ENCODE data around the gene RNF169.

Gene RNF169

DNA sequence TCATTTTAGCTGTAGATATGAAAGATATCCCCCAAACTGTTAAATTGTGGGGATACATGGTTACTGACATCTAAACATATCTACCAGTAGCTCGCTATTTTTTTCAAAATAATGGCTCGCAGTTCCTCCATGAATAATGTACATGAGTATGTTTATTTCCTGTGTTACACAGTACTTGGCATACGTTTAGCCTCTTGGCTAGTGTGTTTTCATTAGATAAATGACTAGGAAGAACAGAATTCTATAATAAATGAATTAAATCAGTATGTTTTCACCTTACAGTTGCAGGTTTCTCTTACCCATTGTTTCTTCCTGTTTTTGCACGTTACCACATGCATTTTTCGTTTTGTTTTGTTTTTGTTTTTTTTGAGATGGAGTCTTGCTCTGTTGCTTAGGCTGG lies 21.8 kb downstream of the RNF169 start:
- DNase-seq = no peak

DNA sequence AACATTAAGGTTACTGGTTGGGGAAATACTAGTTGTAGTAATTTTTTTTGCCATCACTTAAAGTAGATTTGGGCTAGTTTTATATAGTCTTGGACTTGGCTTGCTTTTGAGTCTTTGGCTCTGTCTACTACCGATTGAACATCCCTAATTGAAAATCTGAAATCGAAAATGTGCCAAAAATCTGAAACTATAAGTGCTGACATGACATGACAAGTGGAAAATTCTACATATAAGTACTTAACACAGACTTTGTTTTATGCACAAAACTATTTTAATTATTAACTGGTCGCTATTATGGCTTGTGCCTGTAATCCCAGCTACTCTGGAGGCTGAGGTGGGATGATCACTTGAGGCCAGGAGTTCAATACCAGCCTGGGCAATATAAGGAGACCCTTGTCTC lies 22.5 kb downstream of the RNF169 start:
- no peak for DNase-seq

DNA sequence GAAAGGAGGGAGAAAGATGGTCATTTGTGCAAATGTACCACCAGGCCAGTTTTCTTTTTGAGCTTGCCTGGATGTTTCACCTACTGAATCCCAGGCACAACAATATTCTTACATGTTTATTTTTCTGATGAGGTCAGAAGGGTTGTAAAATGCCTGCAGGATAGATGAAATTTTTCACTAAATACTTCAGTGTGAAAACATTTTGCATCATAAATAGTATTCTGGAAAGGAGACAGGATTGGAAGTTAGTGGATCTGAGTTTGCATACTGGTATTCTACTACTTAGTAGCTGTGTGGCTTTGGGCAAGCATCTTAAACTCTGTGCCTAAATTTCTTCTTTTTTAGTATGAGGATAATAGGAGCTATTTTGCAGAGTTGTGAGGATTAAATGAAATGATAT lies 24.8 kb downstream of the RNF169 start:
- no peak for DNase-seq

DNA sequence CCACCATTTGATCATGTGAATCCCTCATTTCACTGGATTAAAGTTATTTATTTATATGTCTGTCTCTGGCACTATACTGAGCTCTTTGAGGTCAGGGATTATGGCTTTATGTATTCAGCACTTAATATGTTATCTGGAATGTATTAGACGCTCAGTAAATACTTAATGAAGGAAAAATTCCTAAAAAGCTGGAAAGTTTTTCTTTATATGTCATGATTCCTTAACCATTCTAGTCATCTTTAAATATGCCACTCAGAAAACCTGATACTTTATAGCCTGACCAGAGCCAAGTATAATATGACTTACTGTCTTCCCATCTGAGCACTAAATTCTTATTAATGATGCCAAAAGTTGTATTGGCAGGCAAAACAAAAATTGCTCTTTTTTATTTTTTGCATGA lies 27.1 kb downstream of the RNF169 start:
- DNase-seq = no peak

DNA sequence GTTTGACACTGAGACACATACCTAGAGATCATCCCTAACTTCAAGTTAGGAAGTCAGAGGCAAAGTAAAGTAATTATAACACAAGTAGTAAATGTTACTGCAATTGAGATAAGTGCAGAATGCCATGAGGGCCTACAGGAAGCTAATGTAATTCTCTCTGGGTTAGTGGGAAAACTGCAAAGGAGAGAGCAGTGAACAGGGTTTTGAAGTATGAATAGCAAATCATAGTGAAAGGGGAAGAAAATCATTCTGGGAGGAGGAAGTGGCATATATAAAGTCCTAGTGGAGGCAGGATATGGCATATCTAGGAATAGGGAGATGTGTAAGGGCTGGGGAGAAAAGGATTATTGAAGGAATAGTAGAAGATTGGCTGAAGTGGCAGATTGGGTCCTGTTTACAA lies 27.9 kb downstream of the RNF169 start:
- no peak for DNase-seq

DNA sequence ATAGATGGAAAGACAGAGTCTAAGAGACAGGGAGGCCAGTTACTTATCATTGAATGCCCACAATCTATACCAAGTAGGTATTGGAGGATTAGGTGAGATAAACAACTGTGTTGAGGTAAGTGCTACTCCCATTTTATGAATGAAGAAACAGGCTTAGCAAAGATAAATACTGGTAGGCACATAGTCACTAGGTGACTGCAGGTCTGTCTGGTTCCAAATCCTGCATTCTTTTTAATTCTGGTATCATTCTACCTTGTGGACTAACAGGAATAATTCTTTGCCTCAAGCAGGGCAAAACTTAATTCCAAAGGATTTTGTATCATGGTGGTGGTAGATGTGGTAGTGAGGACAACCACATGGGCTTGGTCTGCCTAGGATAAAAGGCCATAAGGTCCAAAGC lies 28.4 kb downstream of the RNF169 start:
- DNase-seq = no peak

DNA sequence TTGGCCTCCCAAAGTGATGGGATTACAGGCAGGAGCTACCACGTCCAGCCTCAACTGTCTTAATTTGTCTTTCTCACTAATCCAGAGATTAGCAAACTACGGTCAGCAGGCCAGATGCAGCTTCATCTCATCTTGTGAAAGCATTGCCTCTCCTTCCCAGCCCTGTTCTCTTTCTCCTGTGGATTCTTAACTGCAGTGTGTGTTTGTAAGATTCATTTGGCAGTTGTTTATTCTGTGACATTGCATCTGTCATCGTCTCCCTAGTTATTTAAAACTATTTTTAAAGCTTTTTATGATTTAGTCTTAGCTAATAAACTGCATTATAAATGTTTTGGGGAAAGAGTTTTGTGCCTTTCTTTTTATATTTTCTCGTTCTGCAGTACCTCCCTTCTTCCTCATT lies 29.2 kb downstream of the RNF169 start:
- no peak for DNase-seq

DNA sequence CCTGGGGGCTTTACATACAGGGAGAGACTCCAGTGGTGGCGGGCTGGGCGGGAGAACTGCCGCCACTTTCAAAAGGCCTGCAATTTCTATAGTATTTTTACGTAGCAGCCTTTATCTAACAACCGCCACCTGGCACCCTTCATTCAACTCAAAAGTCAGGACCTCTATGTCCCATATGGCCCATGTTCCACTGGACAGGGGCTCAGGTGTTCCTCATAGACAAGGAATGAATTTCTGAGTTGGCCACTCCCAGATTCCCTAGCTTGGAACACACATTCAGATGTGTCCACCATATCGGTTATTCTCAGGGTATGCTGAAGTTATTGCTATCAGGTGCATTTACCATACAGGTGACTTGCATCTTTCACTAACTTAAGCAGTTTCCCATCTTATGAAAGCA lies 29.9 kb downstream of the RNF169 start:
- DNase-seq = no peak

DNA sequence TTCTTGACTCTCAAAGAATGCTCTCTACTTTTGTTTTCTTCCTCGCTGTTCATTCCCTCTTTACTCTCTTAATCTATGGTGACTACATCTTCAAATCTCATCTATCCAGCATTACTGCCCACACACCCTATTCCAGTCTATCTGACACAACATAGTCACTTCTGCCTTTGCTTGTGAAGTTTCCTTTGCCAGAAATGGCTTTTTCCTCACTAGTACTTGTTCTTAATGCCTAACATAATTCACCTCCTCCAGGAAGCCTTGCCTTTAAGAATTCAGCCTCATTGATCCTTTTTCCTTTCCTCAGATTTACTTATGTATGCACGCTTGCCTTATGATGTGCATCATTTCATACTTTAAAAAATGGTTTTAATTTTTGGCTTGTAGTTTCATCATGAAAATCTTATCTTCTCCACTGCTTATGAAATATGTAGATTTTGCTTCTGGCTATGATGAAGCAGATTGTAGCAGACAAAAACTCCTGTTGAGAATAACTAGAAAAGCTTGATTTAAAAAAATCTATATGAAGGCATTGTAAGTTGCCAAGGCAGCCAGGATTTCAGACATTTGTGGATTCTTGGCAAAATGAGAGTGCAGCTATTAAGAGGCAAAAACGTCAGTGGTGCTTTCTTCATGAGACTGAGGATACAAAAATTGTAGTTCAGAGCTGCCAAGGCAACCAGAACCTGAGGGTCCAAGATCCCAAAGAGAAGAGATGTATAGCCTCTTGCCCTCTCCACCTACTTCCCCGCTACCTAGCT lies 31.8 kb downstream of the RNF169 start:
- no peak for DNase-seq

DNA sequence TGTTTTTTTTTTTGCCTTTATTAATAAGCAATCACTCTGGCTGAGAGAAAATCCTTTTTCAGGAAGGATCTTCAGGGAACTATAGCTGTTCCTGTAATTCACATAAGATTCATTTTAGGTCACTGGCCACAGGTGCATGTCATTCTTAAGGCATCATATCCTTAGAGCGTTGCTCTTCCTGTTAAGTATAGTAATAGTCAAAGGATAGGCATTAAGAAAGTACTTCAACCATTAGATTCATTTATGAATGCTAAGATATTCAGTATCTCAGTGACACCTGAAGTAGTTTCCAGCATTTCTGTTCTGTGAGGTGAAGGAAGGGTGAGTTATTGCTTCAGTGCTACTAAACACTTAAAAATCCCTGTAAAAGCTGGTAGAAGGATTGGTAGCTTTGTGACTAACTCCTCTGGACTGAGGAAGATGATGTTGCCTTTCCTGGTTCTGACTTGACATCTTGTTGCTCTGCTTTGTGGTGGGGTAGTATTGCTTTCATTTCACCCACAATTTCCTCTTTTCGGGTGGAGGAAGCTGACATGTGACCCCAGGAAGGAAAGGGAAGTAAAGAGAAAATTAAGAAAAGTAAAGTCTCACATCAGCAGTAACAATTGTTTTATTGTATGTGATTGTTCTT lies 34.7 kb downstream of the RNF169 start:
- no peak for DNase-seq

DNA sequence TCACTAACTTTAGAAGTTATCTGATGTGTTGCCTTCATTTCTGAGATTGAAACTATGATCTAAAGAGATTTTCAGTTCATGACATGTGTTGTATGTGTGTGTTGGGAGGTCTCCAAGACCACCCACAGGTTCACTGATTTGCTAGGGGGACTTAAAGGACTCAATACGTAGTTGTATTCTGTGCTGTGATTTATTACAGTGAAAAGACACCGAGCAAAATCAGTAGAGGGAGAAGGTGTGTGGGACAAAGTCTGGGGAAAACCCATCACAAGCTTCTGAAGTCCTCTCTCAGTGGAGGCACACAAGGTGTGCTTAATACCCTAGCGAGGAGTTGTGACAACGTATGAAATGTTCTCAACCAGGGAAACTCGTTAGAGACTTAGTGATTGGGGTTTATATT lies 35.6 kb downstream of the RNF169 start:
- no peak for DNase-seq

DNA sequence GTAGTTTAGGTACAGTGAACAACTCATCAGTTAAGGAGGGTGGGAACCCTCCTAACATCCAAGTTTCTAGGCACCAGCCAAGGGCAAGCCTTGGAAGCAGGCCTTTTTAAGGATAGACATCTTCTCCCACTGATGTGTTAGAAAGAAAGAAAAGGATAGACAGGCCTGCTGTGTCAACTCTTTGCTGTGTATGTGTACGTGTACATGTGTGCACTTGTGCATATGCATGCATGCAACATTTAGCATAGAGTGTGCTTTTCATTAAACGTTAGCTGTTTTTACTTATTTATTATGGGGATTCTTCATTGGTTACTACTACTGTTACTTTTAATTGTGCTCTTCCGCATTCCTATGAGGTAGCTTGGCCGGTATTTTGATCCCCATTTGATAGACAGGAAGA lies 36.1 kb downstream of the RNF169 start:
- DNase-seq = no peak

DNA sequence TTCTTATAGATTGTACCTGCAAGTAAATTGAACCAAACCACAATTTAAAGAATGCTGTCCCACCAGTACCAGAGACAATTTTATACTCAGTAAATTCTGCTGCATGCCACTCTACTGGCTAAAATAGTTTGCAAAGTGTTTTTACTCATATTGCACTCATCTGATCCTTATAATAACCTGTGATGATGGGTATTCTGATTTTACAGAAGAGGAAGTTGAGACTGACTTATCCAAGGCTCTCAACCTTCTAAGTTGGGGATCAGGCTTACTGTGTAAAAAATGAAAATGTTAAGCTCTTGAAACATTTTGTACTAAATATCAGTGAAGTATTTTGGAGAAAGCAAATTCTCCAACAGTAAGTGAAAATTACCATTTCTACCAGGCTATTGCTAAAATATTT lies 37.9 kb downstream of the RNF169 start:
- no peak for DNase-seq

DNA sequence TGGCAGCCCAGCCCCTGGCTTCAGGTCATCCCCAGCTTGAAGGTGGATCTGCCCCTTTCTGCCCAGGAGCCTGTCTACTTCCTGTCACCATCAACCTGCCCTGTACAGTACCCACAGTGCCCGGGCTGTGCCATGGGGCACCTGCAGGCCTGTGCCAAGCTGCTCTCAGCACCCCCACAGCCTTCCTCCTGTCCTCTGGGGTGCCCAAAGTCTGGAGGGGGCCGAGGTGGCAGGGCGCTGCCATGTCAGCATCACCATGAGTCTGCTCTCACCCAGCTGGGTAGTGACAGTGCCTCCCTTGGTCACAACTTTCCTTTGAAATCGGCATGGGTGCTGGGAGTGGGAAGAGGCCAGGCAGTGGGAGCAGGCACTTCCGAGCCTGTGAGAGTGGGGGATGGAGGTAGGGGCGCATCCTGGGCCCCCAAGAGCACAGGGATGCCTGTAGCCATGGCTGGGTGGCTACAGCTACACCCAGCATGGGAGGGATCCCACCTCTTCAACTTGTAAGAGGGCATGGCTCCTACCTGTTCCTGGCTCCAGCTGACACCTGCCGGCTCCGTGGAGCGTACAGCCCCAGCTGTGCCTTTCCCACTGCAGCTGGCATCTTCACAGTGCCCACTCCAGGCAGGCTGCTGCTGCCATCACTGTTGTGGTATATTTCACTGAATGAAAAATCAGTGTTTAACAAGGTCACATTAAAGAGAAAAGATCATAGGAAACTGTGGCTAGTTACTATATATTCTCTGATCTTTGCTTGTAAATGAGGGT lies 42.9 kb downstream of the RNF169 start:
- DNase-seq = no peak

DNA sequence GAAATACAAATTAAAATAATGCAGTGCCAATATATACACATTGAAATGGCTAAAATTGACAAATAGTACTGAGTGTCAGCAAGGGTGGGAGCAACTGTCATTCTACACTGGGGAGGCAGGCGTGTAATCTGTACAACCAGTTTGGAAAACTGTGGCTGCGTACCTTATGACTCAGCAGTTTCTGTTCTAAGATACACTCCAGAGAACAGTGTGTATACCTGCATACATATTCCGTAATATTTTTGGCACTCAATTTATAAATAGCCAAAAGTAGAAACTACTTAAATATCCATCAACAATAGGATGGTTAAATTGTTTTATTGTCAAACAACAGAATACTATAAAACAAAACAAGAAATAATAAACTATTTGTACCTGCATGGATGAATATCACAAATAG lies 57.6 kb downstream of the RNF169 start:
- no peak for DNase-seq

DNA sequence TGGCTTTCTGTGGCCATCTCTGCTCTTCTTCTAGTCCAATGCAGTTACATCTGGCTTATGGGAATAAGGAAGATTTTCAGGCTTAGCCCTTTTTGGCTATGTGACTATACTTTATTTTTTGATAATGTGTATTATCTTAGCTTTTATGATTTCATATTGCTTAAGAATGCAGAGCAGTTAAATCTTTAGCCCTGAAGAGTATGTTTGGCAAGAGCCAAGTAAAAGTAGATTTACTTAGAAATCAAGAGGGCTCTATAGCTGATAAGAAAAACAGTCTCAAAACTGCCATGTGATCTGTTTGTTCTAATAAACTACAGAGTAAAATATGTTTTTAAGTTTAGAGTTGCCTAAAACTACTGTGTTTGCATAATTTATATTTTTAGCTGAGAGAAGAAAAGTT lies 61.2 kb downstream of the RNF169 start:
- no peak for DNase-seq

DNA sequence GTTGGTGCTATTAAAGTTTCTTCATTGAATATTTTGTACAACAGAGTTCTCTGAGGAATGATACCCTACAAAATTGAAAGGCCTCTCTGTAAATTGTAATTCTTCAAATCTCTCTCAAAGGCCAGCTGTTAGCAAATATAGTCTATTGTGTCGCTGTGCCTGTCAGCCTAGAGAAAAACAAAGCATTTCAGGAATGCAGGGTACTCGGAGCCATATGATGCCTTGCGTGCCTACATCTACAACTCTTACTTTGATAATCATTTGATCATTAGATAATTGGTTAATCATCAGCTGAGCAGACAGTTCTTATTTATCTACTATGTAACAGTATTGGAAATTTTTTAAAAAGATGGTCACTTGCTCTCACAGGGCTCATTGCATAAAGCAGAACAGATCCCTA lies 67.3 kb downstream of the RNF169 start:
- DNase-seq = no peak

DNA sequence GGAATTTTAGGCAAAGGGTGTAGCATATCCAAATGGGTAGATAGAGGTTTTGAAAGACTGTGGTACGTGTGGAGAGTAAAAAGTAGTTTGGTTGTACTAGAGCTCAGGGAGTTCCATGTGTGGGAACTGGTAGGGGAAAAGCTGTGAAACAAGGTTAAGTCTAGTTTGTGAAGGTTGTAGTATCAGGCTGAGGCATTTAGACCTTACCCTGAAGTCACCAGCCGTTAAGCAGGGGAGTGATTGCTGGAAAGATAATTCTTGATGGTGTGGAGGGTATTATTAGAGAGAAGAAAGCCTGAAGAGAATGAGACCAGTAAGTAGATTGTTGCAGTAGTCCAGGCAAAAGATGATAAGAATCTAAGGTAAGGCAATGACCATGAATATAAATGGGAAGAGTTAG lies 68.0 kb downstream of the RNF169 start:
- no peak for DNase-seq

DNA sequence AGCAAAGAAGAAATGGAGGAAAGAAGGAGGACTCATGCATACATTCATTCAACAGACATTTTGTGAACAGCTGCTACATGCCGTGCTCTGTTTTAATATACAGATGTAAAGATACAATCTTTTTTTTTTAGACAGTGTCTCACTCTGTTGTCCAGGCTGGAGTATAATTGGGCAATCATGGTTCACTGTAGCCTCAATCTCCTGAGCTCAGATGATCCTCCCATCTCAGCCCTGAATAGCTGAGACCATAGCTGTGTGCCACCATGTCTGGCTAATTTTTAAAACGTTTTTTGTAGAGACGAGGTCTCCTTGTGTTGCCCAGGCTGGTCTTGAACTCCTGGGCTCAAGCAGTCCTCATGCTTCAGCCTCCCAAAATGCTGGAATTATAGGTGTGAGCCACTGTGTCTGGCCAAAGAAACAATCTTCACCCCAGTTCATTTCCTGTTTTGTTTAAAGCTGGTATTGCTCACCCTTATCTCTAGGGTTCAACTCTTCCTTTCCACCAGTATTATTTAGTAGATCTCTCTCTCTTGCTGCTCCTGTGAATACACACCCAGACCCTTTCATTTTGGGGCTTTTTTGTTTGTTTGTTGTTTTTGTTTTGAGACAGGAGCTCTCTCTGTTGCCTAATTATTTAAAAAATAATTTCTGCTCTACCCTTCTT lies 69.8 kb downstream of the RNF169 start:
- DNase-seq = no peak

DNA sequence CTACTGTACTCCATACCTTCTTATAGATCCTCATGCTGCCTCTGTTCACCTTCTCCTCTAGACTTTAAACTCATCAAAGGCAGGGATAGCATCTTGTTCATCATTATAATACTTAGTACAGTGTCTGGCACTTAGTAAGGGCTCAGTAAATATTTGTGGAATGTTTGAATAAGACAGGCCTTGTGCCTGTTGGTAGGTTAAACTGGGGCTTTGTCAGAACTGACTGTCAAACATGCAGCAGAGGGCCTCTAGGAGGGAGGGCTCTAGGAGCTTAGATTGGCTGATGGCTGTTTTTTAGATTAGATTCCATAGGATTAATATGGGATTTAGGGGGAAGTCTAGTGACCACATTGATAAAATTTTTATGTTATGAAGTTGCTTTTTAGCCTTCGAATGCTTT lies 70.8 kb downstream of the RNF169 start:
- no peak for DNase-seq

DNA sequence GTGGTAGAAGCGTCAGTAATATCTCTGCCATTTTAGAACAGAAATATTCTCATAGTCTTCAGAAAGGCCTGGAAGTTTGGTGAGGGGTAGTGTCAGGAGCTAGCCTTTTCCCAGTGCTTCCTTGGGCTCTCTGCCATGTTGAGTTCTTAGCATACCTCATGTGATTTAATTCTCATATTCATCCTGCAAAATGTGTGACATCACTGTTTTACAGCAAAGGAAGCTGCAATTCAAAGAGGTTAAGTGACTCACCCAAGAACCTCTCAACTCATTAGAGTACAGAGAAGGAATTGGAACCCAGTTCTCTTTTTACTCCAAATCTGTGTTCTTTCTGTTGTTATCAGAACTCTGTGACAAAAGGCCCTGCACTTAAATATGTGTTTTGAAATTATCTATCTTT lies 72.1 kb downstream of the RNF169 start:
- DNase-seq = no peak

DNA sequence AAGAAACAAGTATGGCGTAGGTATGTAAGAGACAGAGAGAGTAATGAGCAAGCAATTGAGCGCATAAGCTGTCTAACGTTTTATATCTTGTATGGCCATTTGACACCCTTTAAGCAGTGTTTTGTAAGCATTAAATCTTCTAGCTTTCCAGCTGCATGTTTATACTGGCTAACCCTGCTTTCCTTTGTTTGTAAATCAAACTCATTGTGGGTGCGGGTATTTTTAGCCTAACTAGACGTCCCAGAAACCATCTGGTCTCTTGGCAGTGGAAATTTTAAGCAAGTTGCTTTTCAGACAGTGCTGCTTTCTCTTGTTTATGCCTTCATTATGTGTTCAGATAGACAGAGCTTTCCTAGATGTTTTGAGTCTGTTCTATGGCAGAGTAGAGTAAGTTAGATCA lies 73.5 kb downstream of the RNF169 start:
- no peak for DNase-seq

DNA sequence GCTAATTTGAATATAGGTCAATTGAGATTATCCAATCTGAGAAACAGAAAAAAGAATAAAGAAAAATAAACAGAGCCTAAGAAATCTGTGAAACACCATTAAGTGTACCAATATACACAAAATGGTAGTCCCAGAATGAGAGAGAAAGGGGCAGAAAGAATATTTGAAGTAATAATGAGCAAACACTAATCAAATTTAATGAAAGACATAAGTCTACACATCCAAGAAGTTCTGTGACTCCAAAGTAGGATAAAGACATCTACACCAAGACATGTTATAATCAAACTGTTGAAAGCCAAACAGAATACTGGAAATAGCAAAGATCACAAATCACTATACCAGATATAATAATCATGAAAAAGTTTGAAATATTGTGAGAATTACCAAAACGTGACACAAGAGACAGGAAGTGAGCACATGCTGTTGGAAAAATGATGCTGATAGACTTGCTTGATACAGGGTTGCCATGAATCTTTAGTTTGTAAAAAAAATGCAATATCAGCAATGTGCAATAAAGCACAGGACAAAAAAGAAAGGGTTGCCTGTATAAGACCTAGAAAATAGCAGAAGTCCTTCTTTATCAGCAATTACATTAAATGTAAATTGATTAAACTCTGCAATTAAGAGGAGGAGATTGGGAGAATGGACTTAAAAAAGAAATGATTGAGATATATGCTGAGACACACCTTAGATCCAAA lies 75.8 kb downstream of the RNF169 start:
- no peak for DNase-seq
